ENCODE results near the gene SLC39A10.

The SLC39A10 gene

DNA sequence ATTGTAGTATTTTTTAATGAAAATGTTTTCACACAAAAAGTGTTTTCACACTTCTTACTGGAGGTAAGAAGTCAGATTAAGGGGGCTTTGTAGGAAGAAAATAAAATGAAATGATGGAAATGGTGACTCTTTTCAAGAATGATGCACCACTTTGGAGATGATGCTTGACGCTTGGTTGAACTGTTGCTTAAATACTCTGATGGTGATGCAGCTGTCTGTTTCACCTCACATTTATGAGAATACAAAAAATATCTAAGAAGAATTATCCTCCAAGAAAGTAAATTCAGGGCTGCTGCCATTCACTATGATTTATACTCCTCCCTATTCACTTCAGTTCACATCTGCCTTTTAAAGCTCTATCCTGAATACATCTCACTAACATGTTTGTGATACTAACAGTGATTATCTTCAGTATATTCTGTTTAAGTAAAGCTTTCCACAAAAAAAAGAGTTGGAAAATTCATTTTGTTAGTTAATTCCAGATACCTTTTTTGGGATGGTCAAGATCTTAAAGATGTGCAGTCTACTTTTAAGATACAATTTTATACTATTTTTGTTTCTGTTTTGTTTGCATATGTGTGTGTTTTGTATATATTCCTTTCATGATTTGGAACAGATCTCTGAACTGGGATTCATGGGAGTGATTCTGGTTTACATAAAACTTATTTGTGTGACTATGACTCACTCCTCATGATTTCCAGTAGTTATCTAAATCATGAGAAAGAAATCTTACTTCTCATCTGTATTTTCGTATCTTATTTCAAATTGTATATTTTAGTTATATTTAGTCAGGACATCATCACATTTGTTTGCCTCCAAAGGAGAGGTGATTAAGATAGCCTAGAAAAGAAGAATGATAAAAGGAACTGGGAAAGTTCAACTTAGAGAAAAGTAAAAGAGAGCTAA lies 53.1 kb downstream of the SLC39A10 start:
- H3K9me3 Mint-ChIP-seq = no peaks in the 10 kb centered on the region
- no peak overlapping the region for H3K4me3 Mint-ChIP-seq
- H3K27ac Mint-ChIP-seq = no peak overlapping the region
- no peaks in the 10 kb centered on the region for H3K4me1 Mint-ChIP-seq
- DNase-seq (ENCODE audit: low spot score in 2 of 2) (no peak), ATAC-seq (no peak)
- peaks cover 95% of the 10 kb centered on the region for H3K36me3 Mint-ChIP-seq

DNA sequence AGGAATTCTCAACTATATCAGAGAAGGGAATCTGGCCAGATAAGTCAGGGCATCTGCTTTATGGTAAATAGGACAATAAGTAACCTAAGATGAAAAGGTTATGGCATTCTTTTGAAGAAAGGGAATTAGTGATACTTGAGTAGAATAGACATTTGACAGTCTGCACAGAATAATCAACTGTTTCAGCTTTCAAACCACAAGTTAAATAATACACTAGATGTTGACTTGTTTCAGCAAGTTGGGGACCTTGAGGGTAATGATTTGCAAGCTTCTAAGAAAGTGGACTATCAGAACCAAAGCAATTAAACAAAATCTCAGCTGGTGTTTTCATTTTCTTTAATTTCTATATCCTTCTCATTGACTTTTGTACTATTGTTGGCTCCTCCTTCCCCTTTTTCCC lies 54.5 kb downstream of the SLC39A10 start:
- Mint-ChIP-seq H3K27ac (no peak overlapping the region), H3K4me3 (no peak overlapping the region), H3K4me1 (no peaks in the 10 kb centered on the region), H3K9me3 (no peaks in the 10 kb centered on the region), H3K36me3 (peaks cover 98% of the 10 kb centered on the region)
- ATAC-seq = no peak
- no peak for DNase-seq (ENCODE audit: low spot score in 2 of 2)

DNA sequence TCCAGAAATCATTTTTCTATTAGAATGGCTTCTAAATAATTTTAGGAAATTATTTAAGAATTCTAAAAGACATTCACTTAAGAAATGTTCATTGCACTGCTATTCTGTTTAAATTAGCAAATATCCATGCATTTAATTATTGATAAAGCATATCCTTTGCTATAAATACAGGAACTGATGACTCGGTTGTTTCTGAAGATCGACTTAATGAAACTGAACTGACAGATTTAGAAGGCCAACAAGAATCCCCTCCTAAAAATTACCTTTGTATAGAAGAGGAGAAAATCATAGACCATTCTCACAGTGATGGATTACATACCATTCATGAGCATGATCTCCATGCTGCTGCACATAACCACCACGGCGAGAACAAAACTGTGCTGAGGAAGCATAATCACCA lies 59.4 kb downstream of the SLC39A10 start:
- Mint-ChIP-seq H3K4me3 (no peak overlapping the region), H3K36me3 (peaks cover 98% of the 10 kb centered on the region), H3K9me3 (no peaks in the 10 kb centered on the region), H3K27ac (no peak overlapping the region), H3K4me1 (peaks cover 9% of the 10 kb centered on the region)
- DNase-seq (ENCODE audit: low spot score in 2 of 2) = no peak
- ATAC-seq = no peak

DNA sequence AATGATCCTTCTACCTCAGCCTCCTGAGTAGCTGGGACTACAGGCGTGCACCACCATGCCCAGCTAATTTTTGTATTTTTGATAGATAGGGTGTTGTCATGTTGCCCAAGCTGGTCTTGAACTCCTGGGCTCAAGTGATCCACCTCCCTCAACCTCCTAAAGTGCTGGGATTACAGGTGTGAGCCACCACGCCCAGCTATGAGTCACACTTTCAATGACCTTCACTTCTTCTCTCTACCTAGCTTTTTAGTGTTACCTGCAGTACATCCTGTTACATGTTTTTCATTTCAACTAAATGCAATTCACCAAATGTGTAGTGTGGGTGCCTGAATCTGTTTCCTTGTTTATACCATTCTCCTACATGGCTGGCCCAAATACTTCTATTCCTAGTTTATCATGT lies 64.0 kb downstream of the SLC39A10 start:
- peaks cover 99% of the 10 kb centered on the region for H3K36me3 Mint-ChIP-seq
- no peak overlapping the region for H3K27ac Mint-ChIP-seq
- H3K9me3 Mint-ChIP-seq = no peaks in the 10 kb centered on the region
- peaks cover 10% of the 10 kb centered on the region for H3K4me1 Mint-ChIP-seq
- no peak overlapping the region for H3K4me3 Mint-ChIP-seq
- DNase-seq (ENCODE audit: low spot score in 2 of 2) (no peak), ATAC-seq (no peak)

DNA sequence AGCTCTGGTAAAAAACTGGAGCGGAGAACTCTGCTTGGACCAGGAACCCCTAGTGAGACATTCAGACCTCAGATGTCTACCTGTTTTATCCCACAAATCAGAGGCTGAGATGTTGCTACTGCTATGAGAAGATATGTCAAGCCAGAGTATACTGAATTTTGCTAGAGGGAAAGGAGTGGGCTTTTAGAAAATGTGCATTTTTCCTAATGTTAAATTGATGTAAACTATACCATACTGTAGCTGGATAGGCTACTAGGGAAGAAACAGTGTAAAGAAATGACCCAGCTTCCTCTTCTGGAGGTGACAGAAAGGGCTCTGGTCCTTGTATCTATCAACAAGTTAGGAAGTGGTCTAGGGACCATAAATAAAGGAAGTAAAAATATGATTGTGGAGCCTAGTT lies 65.0 kb downstream of the SLC39A10 start:
- Mint-ChIP-seq H3K36me3 (peaks cover 91% of the 10 kb centered on the region), H3K4me3 (no peak overlapping the region), H3K9me3 (no peaks in the 10 kb centered on the region), H3K4me1 (peaks cover 10% of the 10 kb centered on the region), H3K27ac (no peak overlapping the region)
- DNase-seq (ENCODE audit: low spot score in 2 of 2) = no peak
- ATAC-seq = no peak

DNA sequence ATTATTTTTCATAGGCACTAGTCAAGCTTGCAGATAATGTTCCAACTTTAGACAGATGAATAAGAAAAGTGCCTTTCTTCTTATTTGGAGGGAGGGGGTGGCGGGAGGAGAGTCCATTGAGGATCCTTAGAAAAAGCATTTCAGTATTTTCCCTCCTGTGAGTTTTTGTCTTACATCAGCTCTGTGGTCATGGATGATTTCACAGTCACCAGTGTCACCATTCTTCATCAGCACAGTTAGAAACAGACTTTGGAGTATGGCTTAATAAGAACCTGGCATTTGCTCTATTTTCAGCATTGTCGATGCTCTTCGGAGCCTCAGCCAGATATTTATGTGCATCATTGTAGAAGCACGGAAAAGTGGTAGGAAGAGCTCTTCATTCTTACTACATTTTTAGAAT lies 70.1 kb downstream of the SLC39A10 start:
- ATAC-seq = no peak
- Mint-ChIP-seq H3K4me1 (peaks cover 10% of the 10 kb centered on the region), H3K36me3 (peaks cover 91% of the 10 kb centered on the region), H3K9me3 (no peaks in the 10 kb centered on the region), H3K27ac (no peak overlapping the region), H3K4me3 (no peak overlapping the region)
- no peak for DNase-seq (ENCODE audit: low spot score in 2 of 2)

DNA sequence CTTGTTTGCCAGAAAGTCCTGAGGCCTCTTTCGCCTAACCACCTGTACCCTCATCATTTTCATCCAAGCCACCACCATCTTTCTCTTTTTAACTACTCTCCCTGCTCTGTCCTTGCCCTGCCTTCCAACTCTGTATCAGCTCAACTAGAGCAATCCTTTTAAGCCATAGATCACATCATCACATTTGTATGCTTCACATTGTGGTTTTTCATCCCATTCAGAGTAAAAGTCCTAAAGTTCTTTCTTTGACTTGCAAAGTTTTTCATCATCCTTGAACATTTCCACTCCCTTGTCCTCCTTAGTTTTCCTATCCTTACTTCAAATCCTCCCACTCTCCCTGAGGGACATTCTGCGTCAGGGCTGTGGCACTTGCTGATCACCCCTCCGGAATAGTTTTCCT lies 73.9 kb downstream of the SLC39A10 start:
- Mint-ChIP-seq H3K4me1 (peaks cover 10% of the 10 kb centered on the region), H3K9me3 (no peaks in the 10 kb centered on the region), H3K36me3 (peaks cover 91% of the 10 kb centered on the region), H3K4me3 (no peak overlapping the region), H3K27ac (peak overlapping the region; percentile 29)
- ATAC-seq (no peak), DNase-seq (ENCODE audit: low spot score in 2 of 2) (no peak)

DNA sequence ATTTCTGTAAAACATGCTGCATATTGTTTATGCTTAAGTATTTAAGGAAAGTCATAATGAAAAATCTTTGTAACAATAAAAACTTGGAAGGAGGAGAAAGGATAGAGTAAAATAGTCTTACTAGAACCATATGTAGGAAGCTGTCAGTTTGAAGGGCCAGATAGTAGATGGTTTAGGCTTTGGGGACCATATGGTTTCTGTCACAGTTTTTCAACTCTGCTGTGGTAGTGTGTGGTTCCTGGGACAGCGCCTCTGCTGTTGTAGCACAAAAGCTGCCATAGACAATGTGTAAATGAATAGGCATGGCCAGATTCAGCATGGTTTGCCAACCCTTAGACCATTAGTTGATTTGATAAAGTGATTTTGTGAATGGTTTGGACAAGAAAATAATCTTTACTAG lies 75.5 kb downstream of the SLC39A10 start:
- Mint-ChIP-seq H3K27ac (no peak overlapping the region), H3K9me3 (no peaks in the 10 kb centered on the region), H3K4me1 (peaks cover 10% of the 10 kb centered on the region), H3K36me3 (peaks cover 94% of the 10 kb centered on the region), H3K4me3 (no peak overlapping the region)
- ATAC-seq = no peak
- DNase-seq (ENCODE audit: low spot score in 2 of 2) = no peak

DNA sequence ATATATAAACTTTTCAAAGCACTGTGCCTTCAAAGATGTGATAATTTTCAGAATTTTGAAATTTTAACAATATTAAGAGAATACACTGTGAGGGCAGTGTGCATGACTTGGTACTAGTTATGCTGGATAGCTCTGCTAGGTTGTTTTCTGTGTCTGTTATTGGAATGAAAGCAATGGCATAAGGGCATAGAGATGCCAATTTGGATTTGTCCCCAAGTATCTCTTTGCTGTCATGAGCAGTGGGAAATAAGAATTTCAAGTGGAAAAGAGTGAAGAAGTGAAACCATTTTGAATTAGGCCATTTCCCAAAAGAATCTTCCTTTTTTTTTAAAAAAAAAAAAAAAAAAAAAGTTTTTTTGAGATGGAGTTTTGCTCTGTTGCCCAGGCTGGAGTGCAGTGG lies 76.8 kb downstream of the SLC39A10 start:
- Mint-ChIP-seq H3K4me1 (peaks cover 10% of the 10 kb centered on the region), H3K27ac (no peak overlapping the region), H3K4me3 (no peak overlapping the region), H3K36me3 (peaks cover 86% of the 10 kb centered on the region), H3K9me3 (no peaks in the 10 kb centered on the region)
- no peak for ATAC-seq
- no peak for DNase-seq (ENCODE audit: low spot score in 2 of 2)

DNA sequence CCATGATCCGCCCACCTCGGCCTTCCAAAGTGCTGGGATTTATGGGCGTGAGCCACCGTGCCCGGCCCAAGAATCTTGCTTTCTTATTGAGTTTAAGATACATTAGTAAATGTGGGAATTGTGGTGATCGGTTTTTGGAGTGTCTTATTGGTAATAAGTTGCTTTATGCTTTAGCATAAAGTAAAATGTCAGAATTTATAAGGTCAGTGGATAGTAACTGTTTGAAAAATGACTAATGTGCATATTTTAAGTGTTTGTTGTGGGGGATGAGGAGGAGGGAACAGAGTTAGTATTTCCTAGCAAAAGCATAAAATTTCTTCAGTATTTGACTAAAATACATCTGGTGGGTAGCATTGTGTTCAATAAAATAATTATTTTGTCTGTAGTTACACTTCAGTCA lies 77.4 kb downstream of the SLC39A10 start:
- no peak overlapping the region for H3K27ac Mint-ChIP-seq
- no peak overlapping the region for H3K4me3 Mint-ChIP-seq
- H3K36me3 Mint-ChIP-seq = peaks cover 81% of the 10 kb centered on the region
- H3K9me3 Mint-ChIP-seq = no peaks in the 10 kb centered on the region
- ATAC-seq (no peak), DNase-seq (ENCODE audit: low spot score in 2 of 2) (no peak)
- H3K4me1 Mint-ChIP-seq = peaks cover 10% of the 10 kb centered on the region

DNA sequence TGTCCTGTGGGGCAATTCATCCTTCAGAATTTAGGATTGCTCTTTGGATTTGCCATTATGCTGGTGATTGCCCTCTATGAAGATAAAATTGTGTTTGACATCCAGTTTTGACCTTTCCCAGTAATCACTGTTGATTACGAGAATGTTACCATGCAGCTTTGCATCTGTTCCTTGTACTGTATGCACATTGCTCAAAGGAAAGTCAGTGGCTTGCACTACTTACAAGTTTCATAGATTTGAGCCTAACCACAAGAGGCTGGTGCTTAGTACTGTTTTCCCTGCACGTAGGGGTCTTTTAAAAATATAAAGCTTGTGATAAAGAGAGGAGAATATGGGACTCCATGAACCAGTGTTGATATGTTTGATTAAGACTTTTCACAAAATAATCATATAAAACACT lies 77.9 kb downstream of the SLC39A10 start:
- no peak overlapping the region for H3K4me3 Mint-ChIP-seq
- no peaks in the 10 kb centered on the region for H3K9me3 Mint-ChIP-seq
- peaks cover 10% of the 10 kb centered on the region for H3K4me1 Mint-ChIP-seq
- H3K36me3 Mint-ChIP-seq = peaks cover 81% of the 10 kb centered on the region
- DNase-seq (ENCODE audit: low spot score in 2 of 2) (no peak), ATAC-seq (no peak)
- no peak overlapping the region for H3K27ac Mint-ChIP-seq

DNA sequence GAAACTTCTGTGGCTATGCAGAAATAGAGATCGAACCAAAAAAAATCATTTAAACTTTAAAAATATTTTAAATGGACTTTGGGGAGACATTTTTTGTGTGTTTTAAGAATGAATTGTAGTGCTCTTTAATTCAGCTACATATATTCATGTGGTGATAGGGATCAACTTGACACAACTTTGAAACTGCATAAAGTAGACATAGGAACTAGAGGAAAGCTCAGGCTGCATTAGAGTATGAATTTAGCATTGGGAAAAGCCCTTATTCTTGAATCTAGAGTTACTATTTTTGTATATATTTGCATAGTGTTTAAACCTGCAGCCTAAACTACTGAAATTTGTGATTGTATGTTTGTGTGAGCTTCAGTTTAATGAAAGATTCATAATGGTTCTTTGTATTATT lies 78.3 kb downstream of the SLC39A10 start:
- Mint-ChIP-seq H3K36me3 (peaks cover 81% of the 10 kb centered on the region), H3K27ac (no peak overlapping the region), H3K4me3 (no peak overlapping the region), H3K9me3 (no peaks in the 10 kb centered on the region), H3K4me1 (peaks cover 10% of the 10 kb centered on the region)
- ATAC-seq (no peak), DNase-seq (ENCODE audit: low spot score in 2 of 2) (no peak)

DNA sequence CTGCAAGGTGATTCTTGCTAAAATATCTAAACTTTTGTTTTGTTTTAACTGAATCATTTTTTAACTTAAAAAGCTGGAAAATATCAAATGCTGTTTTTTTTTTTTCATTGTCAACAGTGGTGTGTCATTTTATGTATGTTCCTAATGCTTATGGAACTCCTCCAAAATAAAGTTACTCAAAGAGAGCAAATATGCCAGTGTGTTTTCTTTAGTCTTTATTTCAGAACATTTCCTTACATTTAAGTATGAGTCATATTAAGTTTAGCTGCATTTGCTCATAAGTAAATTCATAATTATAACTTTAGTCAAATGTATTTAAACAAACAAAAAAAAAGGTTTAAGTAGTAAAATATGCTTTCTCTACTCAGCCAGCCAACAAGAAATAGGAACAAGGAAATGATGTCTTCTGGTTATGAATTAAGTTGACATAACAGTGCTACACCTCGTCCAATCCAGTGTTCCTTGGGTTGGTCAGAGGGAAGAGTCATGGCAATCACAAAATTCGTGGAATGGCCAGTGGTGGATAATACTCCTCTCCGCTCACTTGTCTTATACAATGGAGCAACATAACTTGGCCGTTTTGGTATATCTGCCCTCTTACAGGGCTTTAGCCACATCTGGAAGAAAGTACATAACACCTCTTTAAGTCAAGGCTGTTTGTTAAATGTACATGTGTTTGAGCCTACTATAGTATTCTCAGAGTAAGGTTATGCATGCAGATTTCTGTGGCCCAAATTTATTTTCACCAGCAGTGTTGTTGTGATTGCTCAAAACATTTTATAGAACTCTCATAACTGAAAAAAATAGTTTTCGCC lies 80.7 kb downstream of the SLC39A10 start:
- Mint-ChIP-seq H3K4me1 (no peaks in the 10 kb centered on the region), H3K9me3 (no peaks in the 10 kb centered on the region), H3K36me3 (peaks cover 58% of the 10 kb centered on the region), H3K27ac (no peak overlapping the region), H3K4me3 (no peak overlapping the region)
- DNase-seq (ENCODE audit: low spot score in 2 of 2) = no peak
- ATAC-seq = no peak

DNA sequence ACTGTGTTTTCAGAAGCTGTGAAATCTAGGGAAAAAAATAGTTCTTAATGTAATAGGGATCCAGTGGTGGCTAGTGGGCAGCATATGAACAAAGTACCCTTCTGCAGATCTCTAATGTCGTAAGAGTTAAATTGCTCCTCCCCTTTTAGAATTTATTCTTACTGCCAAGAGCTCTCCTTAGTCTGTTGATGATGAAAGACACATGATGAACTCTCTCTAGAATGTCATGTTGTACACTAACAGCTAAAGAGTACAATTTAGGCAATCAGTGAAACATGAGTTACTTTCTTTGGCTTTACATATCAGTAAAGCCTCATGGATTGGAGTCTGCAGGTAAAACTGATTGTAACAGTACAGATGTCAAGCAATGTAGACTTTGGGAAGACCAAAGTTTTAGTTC lies 84.2 kb downstream of the SLC39A10 start:
- Mint-ChIP-seq H3K4me1 (no peaks in the 10 kb centered on the region), H3K4me3 (no peak overlapping the region), H3K36me3 (peaks cover 30% of the 10 kb centered on the region), H3K27ac (no peak overlapping the region), H3K9me3 (no peaks in the 10 kb centered on the region)
- ATAC-seq (no peak), DNase-seq (ENCODE audit: low spot score in 2 of 2) (no peak)

DNA sequence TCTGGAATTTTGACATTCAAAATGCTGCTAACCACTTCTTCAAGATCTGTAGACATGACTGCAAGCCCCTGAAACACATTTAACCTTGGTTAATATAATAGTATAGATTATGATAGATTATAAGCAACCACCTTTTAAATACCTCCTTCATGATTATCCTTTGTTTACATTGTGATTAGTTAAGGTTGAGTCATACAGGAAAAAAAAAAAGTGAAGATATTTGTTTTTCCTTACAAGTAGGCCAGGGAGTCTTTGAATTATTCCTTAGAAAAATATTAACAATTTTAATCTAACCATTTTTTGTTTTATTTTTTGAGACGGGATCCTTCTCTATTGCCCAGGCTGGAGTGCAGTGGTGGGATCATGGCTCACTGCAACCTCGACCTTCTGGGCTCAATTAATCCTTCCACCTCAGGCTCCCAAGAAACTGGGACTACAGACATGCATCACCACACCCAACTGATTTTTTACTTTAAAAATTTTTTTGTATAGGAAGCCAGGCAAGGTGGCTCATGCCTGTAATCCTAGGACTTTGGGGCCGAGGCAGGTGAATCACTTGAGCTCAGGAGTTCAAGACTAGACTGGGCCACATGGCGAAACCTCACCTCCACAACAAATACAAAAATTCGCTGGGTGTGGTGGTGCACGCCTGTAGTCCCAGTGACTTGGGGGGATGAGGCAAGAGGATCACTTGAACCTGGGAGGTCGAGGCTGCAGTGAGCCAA lies 99.4 kb downstream of the SLC39A10 start:
- DNase-seq (ENCODE audit: low spot score in 2 of 2) (no peak), ATAC-seq (no peak)
- Mint-ChIP-seq H3K4me3 (no peak overlapping the region), H3K36me3 (no peaks in the 10 kb centered on the region), H3K27ac (no peak overlapping the region), H3K9me3 (peaks cover 9% of the 10 kb centered on the region), H3K4me1 (no peaks in the 10 kb centered on the region)

Data from stimulated activated effector memory CD8-positive, alpha-beta T cell treated with anti-CD3 and anti-CD28 coated beads, Interleukin-12 subunit alpha, Interleukin-12 subunit beta, amount 100 ng/mL, for 72 hours (primary cell).